Fibroblast of the aortic adventitia (primary cell): ENCODE data around the gene COA1. TPM values are rescaled to one million over a fixed set of nuclear protein-coding genes. Genes with fewer than 3 reads are reported as not detected.

Source experiments
- DNase-seq: peaks from one replicate; pipeline ENCODE4 v3.0.0-alpha.2; 2010; ENCODE audit warnings: low read depth
- H3K4me3 ChIP-seq: 2 replicates; pipeline ENCODE4 v1.5.1; 2011; ENCODE audit warnings: low read depth, mild to moderate bottlenecking, control low read depth, low read length, moderate library complexity
- total RNA-seq: library from RNA; depleted of rRNA; stranded (reverse); fragments of >200 nt; gene quantifications from 2 replicates; pipeline ENCODE4 v1.2.3, GENCODE V29; 2012; ENCODE audit warnings: low replicate concordance
- TF ChIP-seq, protein P1 (sequence below): IDR thresholded peaks from 2 replicates; pipeline ENCODE4 v1.5.1; 2011; ENCODE audit warnings: mild to moderate bottlenecking, low read length, control low read depth, inconsistent platforms; ENCODE audit not compliant: insufficient read depth

Gene COA1
- total RNA-seq, 1 donor: 71.4 TPM

DNA sequence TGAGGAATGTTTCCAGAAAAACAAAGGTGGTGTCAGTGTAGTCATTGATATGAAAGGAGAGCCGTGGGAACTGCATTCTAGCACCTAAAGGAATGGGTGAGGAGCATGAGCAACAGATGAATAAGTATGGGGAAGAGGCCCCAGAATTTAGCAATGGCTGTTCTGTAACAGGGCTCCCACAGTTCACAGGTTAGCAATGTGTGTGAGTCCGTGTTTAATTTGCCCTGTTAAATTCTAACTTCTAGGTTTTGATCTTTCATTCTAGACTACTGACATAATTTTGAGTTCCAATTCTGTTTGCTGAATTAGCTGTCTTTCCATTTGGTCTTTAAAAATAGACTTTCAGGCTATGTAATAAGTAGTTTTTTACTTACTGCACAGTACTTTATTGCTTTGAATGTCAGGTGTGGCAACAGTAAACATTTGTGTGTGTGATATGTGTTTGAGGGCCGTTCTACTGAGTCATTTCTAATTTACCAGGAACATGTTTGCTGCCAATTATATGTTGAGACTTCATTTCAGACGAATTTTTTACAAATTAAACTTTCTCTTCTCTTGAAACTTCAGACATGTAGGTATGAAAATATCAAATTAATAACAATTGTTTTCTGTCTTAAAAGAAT lies 137.7 kb downstream of the COA1 start:
- TF ChIP-seq, protein P1, sequence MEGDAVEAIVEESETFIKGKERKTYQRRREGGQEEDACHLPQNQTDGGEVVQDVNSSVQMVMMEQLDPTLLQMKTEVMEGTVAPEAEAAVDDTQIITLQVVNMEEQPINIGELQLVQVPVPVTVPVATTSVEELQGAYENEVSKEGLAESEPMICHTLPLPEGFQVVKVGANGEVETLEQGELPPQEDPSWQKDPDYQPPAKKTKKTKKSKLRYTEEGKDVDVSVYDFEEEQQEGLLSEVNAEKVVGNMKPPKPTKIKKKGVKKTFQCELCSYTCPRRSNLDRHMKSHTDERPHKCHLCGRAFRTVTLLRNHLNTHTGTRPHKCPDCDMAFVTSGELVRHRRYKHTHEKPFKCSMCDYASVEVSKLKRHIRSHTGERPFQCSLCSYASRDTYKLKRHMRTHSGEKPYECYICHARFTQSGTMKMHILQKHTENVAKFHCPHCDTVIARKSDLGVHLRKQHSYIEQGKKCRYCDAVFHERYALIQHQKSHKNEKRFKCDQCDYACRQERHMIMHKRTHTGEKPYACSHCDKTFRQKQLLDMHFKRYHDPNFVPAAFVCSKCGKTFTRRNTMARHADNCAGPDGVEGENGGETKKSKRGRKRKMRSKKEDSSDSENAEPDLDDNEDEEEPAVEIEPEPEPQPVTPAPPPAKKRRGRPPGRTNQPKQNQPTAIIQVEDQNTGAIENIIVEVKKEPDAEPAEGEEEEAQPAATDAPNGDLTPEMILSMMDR: no peak
- H3K4me3 ChIP-seq: no peak overlapping the region
- no peak for DNase-seq

DNA sequence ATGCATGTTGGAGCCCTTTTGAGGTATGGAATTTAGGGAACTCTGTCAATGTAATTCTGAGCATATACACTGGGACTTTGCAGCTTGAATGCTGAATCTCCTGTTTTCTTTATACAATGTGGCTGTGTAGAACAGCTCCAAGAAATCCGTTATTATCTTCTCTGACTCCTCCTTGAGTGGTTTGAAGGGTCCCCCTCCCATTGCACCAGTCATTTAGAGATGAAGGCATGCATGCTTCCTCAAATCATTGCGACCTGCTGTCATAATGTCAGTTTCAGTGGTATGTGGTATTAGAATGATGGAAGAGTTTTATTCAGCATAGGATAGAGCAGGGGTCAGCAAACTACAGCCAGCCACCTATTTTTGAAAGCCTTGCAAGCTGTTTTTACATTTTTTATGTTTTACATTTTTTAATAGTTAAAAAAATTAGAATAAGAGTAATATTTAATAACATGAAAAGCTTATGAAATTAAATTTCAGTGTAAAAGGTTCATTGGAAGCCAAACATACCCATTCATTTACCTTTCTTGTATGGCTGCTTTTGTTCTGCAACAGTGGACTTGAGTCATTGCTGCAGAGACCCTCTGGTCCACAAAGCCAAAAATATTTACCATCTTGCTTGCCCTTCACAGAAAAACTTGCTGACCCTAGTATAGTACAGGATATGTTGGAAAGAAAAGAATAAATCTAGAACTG lies 138.3 kb downstream of the COA1 start:
- TF ChIP-seq, protein P1: no peak
- no peak overlapping the region for H3K4me3 ChIP-seq
- DNase-seq: no peak

DNA sequence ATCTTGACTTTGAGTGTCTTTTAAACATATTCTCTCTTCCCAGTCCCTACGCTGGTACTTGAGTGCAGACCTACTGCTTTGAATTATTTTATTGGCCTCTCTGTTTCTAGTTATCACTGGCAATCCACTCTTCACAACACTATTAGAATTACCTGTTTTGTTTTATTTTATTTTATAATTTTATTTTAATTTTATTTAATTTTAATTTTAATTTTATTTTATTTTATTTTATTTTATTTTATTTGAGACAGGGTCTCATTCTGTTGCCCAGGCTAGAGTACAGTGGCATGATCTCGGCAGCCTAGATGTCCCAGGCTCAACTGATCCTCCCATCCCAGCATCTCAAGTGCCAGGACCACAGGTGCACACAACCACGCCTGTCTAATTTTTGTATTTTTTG lies 139.6 kb downstream of the COA1 start:
- H3K4me3 ChIP-seq: no peak overlapping the region
- no peak for DNase-seq

More for the DNA sequence above, 139.6 kb downstream of the COA1 start:
- TF ChIP-seq, protein P1: no peak

Other genes starting within 250 kb of the COA1 start
- gene STK17A, start 146.4 kb downstream of the COA1 start, total RNA-seq: 26.7 and 96.8 TPM in 2 replicates
- 24.0 and 60.3 TPM in 2 replicates for gene BLVRA, start 29.2 kb upstream of the COA1 start, total RNA-seq
- gene MRPS24, start 140.0 kb upstream of the COA1 start, total RNA-seq: 82.1 and 137 TPM in 2 replicates
- gene URGCP, start 177.1 kb upstream of the COA1 start, total RNA-seq: 10.1 and 24.7 TPM in 2 replicates
- 12.0 and 32.3 TPM in 2 replicates for gene UBE2D4, start 196.9 kb upstream of the COA1 start, total RNA-seq